ENCODE data around the gene SF3B5.

SF3B5 gene

GRCh38 chr6:144093658-144094057 is 1.7 kb downstream of the SF3B5 start:
- Histone ChIP-seq H3K36me3 (peaks cover 0 to 6% (median 5%) of the 10 kb centered on the region in 3 donors), H3K4me1 (peaks cover 0 to 21% (median 18%) of the 10 kb centered on the region in 4 donors), H3K27ac (no peak overlapping the region), H3K4me3 (no peak overlapping the region), H3K27me3 (no peaks in the 10 kb centered on the region), H3K9me3 (no peaks in the 10 kb centered on the region)
- no peak for DNase-seq
- intact Hi-C loops (cut with DNase I; ENCODE audit: low total_unique reads) = no loop called here
- TF ChIP-seq CTCF (IDR thresholded peaks at IDR 0.05) = no peak

- H3K4me3 ChIP-seq = no peak overlapping the region
- no peak for TF ChIP-seq CTCF (IDR thresholded peaks at IDR 0.05)
- no peak overlapping the region for H3K27ac ChIP-seq
- H3K27me3 ChIP-seq = no peaks in the 10 kb centered on the region
- H3K4me1 ChIP-seq = peaks cover 0 to 21% (median 18%) of the 10 kb centered on the region in 4 donors
- intact Hi-C loops (cut with DNase I; ENCODE audit: low total_unique reads) = no loop called here
- H3K9me3 ChIP-seq = no peaks in the 10 kb centered on the region
- DNase-seq = no peak
- H3K36me3 ChIP-seq = peaks cover 0 to 6% (median 5%) of the 10 kb centered on the region in 3 donors
Observed at GRCh38 chr6:144093236-144093635, 2.1 kb downstream of the SF3B5 start.

- H3K4me3 ChIP-seq = no peak overlapping the region
- H3K36me3 ChIP-seq = peaks cover 0 to 18% (median 6%) of the 10 kb centered on the region in 3 donors
- TF ChIP-seq CTCF (IDR thresholded peaks at IDR 0.05) = no peak
- no peaks in the 10 kb centered on the region for H3K27me3 ChIP-seq
- peaks cover 0 to 21% (median 16%) of the 10 kb centered on the region in 4 donors for H3K4me1 ChIP-seq
- DNase-seq = no peak
- intact Hi-C loops (cut with DNase I; ENCODE audit: low total_unique reads) = no loop called here
- no peaks in the 10 kb centered on the region for H3K9me3 ChIP-seq
- H3K27ac ChIP-seq = no peak overlapping the region
Observed at GRCh38 chr6:144090384-144090783, 5.0 kb downstream of the SF3B5 start.

GRCh38 chr6:144087789-144088426 is 7.5 kb downstream of the SF3B5 start:
- Histone ChIP-seq H3K36me3 (peaks cover 0 to 19% (median 0%) of the 10 kb centered on the region in 3 donors), H3K4me1 (no peaks in the 10 kb centered on the region), H3K27me3 (no peaks in the 10 kb centered on the region), H3K4me3 (no peak overlapping the region), H3K9me3 (no peaks in the 10 kb centered on the region), H3K27ac (no peak overlapping the region)
- DNase-seq = no peak
- intact Hi-C loops (cut with DNase I; ENCODE audit: low total_unique reads) = no loop called here
- no peak for TF ChIP-seq CTCF (IDR thresholded peaks at IDR 0.05)

GRCh38 chr6:144086959-144087358 is 8.4 kb downstream of the SF3B5 start:
- Histone ChIP-seq H3K9me3 (no peaks in the 10 kb centered on the region), H3K4me1 (no peaks in the 10 kb centered on the region), H3K27ac (no peak overlapping the region), H3K27me3 (no peaks in the 10 kb centered on the region), H3K4me3 (no peak overlapping the region), H3K36me3 (peaks cover 0 to 18% (median 0%) of the 10 kb centered on the region in 3 donors)
- DNase-seq = no peak
- intact Hi-C loops (cut with DNase I; ENCODE audit: low total_unique reads) = no loop called here
- TF ChIP-seq CTCF (IDR thresholded peaks at IDR 0.05) = no peak

All from tibial artery (tissue), 4 donors.